ENCODE measurements around the gene PPP1R15A.

GRCh38 chr19:48877855-48878195, 5.6 kb downstream of the PPP1R15A start:
- TF ChIP-seq, protein P1, sequence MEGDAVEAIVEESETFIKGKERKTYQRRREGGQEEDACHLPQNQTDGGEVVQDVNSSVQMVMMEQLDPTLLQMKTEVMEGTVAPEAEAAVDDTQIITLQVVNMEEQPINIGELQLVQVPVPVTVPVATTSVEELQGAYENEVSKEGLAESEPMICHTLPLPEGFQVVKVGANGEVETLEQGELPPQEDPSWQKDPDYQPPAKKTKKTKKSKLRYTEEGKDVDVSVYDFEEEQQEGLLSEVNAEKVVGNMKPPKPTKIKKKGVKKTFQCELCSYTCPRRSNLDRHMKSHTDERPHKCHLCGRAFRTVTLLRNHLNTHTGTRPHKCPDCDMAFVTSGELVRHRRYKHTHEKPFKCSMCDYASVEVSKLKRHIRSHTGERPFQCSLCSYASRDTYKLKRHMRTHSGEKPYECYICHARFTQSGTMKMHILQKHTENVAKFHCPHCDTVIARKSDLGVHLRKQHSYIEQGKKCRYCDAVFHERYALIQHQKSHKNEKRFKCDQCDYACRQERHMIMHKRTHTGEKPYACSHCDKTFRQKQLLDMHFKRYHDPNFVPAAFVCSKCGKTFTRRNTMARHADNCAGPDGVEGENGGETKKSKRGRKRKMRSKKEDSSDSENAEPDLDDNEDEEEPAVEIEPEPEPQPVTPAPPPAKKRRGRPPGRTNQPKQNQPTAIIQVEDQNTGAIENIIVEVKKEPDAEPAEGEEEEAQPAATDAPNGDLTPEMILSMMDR (conservative IDR thresholded peaks at IDR 0.05), result no peak
- no peak for TF ChIP-seq ZFX (IDR thresholded peaks at IDR 0.05)

Measured in C4-2B (cell line).